Activated naive CD4-positive, alpha-beta T cell treated with anti-CD3 and anti-CD28 coated beads, Interleukin-2, amount 50 U/mL, for 24 hours (primary cell): ENCODE data around the gene NEDD4L.
A peak's percentile ranks its signal among the peaks of the same experiment; 100 is the strongest.
"Not testable (repeated sequence)": the region's sequence is repeated elsewhere in the genome, so short reads cannot be mapped to it uniquely, and the experiment has no call there.

Source experiments
- H3K27ac Mint-ChIP-seq: one replicate; pipeline ENCODE4 v1.8.0; 2021; ENCODE audit warnings: mild to moderate bottlenecking, mixed read lengths
- H3K27me3 Mint-ChIP-seq: one replicate; pipeline ENCODE4 v1.8.0; 2021; ENCODE audit warnings: mixed read lengths
- H3K36me3 Mint-ChIP-seq: one replicate; pipeline ENCODE4 v1.8.0; 2021; ENCODE audit warnings: mixed read lengths
- H3K4me1 Mint-ChIP-seq: one replicate; pipeline ENCODE4 v1.8.0; 2021; ENCODE audit warnings: mixed read lengths
- H3K4me3 Mint-ChIP-seq: one replicate; pipeline ENCODE4 v1.8.0; 2021; ENCODE audit warnings: mild to moderate bottlenecking, mixed read lengths
- H3K9me3 Mint-ChIP-seq: one replicate; pipeline ENCODE4 v1.8.0; 2021; ENCODE audit warnings: mixed read lengths

Gene NEDD4L

GRCh38 chr18:58429442-58429841 is 385.4 kb downstream of the NEDD4L start:
- no peak overlapping the region for H3K27ac Mint-ChIP-seq
- no peak overlapping the region for H3K4me3 Mint-ChIP-seq
- no peaks in the 10 kb centered on the region for H3K9me3 Mint-ChIP-seq
- H3K4me1 Mint-ChIP-seq = peaks cover 3% of the 10 kb centered on the region
- H3K27me3 Mint-ChIP-seq = no peaks in the 10 kb centered on the region
- H3K36me3 Mint-ChIP-seq = no peaks in the 10 kb centered on the region

DNA sequence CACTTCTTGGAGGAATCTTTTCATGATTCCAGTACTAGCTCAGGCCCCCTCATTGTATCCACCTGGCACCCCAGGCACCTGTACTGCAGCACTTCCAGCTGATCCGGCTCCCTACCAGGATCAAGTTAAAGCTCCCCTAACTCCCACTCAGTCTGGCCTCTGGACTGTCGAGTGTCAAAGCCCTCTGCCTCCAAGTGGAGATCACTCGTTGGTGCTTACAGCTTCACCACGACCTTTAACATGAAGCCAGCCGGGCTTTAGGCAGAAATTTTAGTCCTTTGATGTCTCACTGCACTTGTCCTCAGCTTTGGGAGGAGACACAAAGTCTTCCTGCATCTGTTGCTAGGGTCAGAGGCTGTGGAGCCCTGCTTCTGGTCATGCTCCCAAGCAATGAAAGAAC is 387.2 kb downstream of the NEDD4L start:
- no peak overlapping the region for H3K27ac Mint-ChIP-seq

GRCh38 chr18:58432050-58432727 is 388.2 kb downstream of the NEDD4L start:
- H3K4me1 Mint-ChIP-seq = no peaks in the 10 kb centered on the region
- H3K27ac Mint-ChIP-seq = no peak overlapping the region
- H3K27me3 Mint-ChIP-seq = no peaks in the 10 kb centered on the region
- H3K4me3 Mint-ChIP-seq = no peak overlapping the region
- no peaks in the 10 kb centered on the region for H3K36me3 Mint-ChIP-seq
- no peaks in the 10 kb centered on the region for H3K9me3 Mint-ChIP-seq

More for the DNA sequence above, 387.2 kb downstream of the NEDD4L start:
- H3K4me3 Mint-ChIP-seq = no peak overlapping the region
- no peaks in the 10 kb centered on the region for H3K36me3 Mint-ChIP-seq
- H3K4me1 Mint-ChIP-seq = no peaks in the 10 kb centered on the region
- H3K9me3 Mint-ChIP-seq = no peaks in the 10 kb centered on the region
- H3K27me3 Mint-ChIP-seq = no peaks in the 10 kb centered on the region

DNA sequence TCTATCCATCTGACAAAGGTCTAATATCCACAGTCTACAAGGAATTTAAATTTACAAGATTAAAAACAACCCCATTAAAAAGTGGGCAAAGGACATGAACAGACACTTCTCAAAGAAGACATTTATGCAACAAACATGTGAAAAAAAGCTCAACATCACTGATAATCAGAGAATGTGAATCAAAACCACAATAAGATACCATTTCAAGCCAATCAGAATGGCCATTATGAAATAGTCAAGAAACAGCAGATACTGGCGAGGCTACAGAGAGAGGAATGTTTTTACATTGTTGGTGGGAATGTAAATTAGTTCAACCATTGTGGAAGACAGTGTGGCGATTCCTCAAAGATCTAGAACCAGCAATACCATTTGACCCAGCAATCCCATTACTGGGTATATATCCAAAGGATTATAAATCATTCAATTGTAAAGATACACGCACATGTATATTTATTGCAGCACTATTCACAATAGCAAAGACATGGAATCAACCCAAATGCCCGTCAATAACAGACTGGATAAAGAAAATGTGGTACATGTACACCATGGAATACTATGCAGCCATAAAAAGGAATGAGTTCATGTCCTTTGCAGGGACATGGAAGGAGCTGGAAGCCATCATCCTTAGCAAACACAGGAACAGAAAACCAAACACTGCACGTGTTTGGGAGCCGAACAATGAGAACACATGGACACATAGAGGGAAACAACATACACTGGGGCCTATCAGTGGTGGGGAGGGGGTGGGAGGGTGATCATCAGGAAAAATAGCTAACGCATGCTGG is 391.4 kb downstream of the NEDD4L start:
- H3K27ac Mint-ChIP-seq = peak overlapping the region; percentile 52
- not testable (repeated sequence) for H3K27me3 Mint-ChIP-seq, H3K4me3 Mint-ChIP-seq, H3K36me3 Mint-ChIP-seq, H3K9me3 Mint-ChIP-seq
- peaks cover 14% of the 10 kb centered on the region for H3K4me1 Mint-ChIP-seq

DNA sequence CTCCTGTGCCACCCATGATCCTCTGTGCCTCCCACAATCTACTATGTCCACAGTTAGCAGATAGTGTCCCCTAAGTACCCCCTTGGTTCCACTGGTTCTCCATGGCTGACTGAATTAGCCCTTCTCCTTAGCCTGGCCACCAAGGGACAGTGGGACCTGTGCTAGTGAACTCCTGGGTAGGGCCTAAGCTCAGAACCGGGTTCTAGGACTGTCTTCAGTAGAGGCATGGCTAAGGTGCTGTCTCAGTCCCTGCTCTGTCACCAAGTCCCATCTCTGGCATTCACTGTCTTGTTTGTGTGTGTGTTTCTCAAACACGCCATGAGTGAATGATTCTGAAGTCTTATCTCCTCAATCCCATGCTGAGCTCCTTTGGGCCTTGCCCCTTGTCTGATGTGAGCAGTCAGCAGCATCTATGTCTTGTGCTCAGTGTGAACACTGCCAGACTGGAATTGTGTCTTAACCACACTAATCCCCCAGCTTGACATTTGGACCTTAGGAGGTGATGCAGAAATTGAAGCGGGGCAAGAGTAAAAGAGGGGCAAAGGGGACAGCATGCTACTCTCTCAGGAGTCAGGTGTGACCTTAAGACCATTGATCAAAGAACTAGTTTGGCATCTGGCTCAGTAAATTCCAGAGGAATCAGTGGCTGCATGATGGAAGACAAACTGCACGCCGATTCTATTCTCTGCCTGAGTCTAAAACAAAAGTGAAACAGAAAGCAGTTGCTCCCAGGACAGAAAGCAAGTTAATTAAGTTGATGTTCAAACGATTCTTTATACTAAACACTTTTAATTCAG is 394.3 kb downstream of the NEDD4L start:
- H3K9me3 Mint-ChIP-seq = no peaks in the 10 kb centered on the region
- no peaks in the 10 kb centered on the region for H3K27me3 Mint-ChIP-seq
- H3K4me3 Mint-ChIP-seq = peak overlapping the region; percentile 80
- no peaks in the 10 kb centered on the region for H3K36me3 Mint-ChIP-seq
- peaks cover 14% of the 10 kb centered on the region for H3K4me1 Mint-ChIP-seq
- peak overlapping the region; percentile 37 for H3K27ac Mint-ChIP-seq

- Mint-ChIP-seq H3K9me3 (no peaks in the 10 kb centered on the region), H3K27ac (peak overlapping the region; percentile 37), H3K36me3 (no peaks in the 10 kb centered on the region), H3K4me3 (peak overlapping the region; percentile 80), H3K27me3 (no peaks in the 10 kb centered on the region), H3K4me1 (peaks cover 14% of the 10 kb centered on the region)
Observed at GRCh38 chr18:58438958-58439300, 394.9 kb downstream of the NEDD4L start.

- Mint-ChIP-seq H3K27me3 (no peaks in the 10 kb centered on the region), H3K4me3 (no peak overlapping the region), H3K9me3 (no peaks in the 10 kb centered on the region), H3K4me1 (peaks cover 6% of the 10 kb centered on the region), H3K27ac (no peak overlapping the region), H3K36me3 (no peaks in the 10 kb centered on the region)
Observed at GRCh38 chr18:58443671-58444070, 399.6 kb downstream of the NEDD4L start.

DNA sequence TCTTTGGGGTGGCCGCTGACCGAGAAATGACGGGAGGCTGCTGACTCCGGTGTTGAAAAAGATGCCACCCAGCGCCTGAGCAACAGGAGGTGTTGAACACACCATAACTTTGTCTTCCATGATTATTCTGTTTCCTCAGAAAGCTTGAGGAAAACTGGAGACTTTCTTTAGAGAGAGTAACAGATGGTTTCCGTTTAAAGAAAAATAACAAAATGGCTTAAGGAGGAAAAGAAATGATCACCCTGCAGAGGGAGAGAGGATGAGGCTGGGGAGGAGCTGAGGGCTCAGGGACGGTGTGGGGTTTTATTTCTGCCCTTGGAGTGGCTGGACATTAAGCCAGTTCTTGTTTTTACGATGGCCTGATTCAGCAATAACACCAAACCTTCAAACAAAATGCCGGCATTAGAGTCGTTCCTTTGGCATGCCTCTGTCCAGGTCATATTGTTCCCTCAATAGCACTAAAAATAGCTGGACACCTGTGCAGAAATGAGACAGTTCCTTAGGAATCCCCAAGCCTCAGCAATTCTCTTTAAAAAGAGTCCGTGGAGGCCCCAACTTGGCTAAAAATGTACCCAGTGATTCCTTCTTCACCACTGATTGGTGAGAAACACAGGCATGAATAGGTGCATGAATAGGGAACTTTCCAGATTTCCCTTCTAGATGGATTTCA is 402.5 kb downstream of the NEDD4L start:
- no peaks in the 10 kb centered on the region for H3K27me3 Mint-ChIP-seq
- no peaks in the 10 kb centered on the region for H3K4me1 Mint-ChIP-seq
- no peak overlapping the region for H3K4me3 Mint-ChIP-seq
- no peaks in the 10 kb centered on the region for H3K9me3 Mint-ChIP-seq
- no peak overlapping the region for H3K27ac Mint-ChIP-seq
- H3K36me3 Mint-ChIP-seq = no peaks in the 10 kb centered on the region

DNA sequence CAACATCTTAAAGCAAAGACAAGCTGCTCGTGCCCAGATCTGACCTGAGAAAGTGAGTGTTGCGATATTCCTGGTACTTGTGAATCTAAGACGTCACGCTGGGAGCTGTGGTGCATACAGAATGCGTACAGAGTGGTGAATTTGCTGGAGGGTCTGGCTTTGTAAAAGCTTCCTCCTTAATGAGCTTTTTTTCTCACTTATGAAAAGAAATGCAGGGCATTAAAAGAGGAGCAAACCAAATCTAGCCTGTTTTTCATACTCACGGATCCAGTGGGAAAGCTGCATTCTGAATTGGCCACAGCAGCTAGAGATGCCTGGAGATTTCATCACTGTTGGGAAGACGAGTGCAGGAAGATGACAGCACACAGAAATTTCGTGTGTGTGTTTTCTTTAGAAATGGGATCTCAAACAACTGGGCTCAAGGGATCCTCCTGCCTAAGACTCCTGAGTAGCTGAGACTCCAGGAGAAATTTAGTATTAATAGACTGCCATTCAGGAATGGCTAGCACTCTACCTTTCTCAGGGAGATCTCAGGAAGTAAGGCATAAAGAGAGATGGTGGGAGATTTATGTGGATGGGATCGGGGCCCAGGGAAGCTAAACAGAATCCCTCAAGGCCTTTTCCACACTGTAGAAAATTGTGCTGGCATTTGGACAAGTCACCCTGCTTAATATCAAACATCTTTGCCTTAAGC is 403.5 kb downstream of the NEDD4L start:
- H3K27ac Mint-ChIP-seq = no peak overlapping the region
- H3K4me3 Mint-ChIP-seq = no peak overlapping the region
- no peaks in the 10 kb centered on the region for H3K9me3 Mint-ChIP-seq
- H3K4me1 Mint-ChIP-seq = no peaks in the 10 kb centered on the region
- no peaks in the 10 kb centered on the region for H3K27me3 Mint-ChIP-seq
- no peaks in the 10 kb centered on the region for H3K36me3 Mint-ChIP-seq

- Mint-ChIP-seq H3K27me3 (no peaks in the 10 kb centered on the region), H3K36me3 (no peaks in the 10 kb centered on the region), H3K4me1 (no peaks in the 10 kb centered on the region), H3K9me3 (no peaks in the 10 kb centered on the region), H3K27ac (no peak overlapping the region), H3K4me3 (no peak overlapping the region)
Observed at GRCh38 chr18:58449464-58449863, 405.4 kb downstream of the NEDD4L start.
